Fibroblast of mammary gland (primary cell): ENCODE measurements around the gene CYLD.

Experiments
- DNase-seq: peaks from one replicate; pipeline ENCODE4 v3.0.0-alpha.2; 2010; ENCODE audit warnings: low read depth
- H3K4me3 ChIP-seq: 2 replicates; pipeline ENCODE4 v1.5.1; 2011; ENCODE audit warnings: low read depth, mild to moderate bottlenecking, low read length, moderate library complexity; ENCODE audit not compliant: control insufficient read depth
- TF ChIP-seq, protein P1 (sequence below): conservative IDR thresholded peaks from 2 replicates; pipeline ENCODE4 v1.5.1; 2011; ENCODE audit warnings: low read depth, low read length, inconsistent platforms; ENCODE audit not compliant: control insufficient read depth, insufficient read depth

Gene CYLD

DNA sequence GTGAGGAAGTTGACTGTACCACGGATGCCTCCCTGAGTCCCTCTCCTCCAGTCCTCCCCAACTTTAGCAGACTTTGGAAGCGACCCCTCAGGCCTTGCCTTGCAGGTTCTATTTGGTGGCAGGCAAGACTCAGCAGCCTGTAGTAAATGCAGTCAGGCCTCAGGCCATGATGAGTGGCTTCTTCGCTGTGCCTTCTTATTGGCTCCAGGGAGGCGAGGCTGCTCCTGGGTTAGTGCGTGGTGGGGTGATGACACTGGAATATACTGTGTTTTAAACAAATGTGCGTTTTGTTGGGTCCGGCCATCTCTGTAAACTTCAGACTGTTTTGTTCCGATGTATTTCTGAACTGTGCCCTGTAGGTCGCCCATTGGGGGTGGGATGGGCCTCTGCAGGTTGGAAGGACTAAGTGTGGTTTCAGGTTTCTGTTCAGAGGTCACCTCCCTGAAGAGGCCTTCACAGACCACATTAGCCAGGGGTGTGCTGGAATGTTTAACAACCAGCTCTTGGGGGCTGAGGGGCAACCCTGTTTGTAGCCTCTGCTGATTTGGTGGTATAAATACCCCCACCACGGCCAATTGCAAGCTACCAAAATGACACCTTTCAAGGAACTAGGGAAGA lies 62.5 kb downstream of the CYLD start:
- TF ChIP-seq, protein P1, sequence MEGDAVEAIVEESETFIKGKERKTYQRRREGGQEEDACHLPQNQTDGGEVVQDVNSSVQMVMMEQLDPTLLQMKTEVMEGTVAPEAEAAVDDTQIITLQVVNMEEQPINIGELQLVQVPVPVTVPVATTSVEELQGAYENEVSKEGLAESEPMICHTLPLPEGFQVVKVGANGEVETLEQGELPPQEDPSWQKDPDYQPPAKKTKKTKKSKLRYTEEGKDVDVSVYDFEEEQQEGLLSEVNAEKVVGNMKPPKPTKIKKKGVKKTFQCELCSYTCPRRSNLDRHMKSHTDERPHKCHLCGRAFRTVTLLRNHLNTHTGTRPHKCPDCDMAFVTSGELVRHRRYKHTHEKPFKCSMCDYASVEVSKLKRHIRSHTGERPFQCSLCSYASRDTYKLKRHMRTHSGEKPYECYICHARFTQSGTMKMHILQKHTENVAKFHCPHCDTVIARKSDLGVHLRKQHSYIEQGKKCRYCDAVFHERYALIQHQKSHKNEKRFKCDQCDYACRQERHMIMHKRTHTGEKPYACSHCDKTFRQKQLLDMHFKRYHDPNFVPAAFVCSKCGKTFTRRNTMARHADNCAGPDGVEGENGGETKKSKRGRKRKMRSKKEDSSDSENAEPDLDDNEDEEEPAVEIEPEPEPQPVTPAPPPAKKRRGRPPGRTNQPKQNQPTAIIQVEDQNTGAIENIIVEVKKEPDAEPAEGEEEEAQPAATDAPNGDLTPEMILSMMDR = no peak
- no peak overlapping the region for H3K4me3 ChIP-seq
- DNase-seq = no peak

GRCh38 chr16:50806099-50807062 lies 64.5 kb downstream of the CYLD start:
- TF ChIP-seq, protein P1 = peak; percentile 81
- peak overlapping the region; percentile 47 for H3K4me3 ChIP-seq
- DNase-seq = peak; percentile 89

DNA sequence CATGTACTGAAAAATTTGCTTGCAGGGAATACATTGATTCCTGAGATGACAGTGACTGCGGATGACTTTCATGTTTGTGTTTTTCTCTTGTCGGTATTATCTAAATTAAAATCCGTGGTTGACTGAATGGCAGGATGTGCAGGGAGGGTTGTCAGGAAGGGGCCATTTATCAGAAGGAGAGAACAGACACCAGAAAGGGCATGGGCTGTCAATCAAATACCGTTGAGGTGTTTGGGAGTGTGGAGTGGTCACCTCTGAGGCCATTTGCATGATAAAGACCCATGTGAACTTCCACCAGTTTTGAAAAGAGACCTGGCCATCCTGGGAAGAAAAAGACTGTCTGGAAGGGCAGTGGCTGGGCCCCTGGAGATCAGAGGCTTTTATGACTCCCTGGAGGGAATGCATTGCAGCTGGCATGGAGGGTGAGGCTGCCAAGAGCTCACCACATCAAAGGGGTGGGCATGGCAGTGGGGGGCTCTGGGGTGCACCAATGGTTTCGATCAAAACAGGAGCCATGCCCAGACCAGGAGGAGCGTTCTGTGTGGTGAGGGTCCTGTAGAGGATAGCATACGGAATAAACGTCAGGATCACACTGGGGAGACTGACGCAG lies 67.1 kb downstream of the CYLD start:
- no peak overlapping the region for H3K4me3 ChIP-seq
- TF ChIP-seq, protein P1 = no peak
- DNase-seq = no peak

- DNase-seq = no peak
- no peak overlapping the region for H3K4me3 ChIP-seq
- TF ChIP-seq, protein P1 = no peak
These were observed 67.7 kb downstream of the CYLD start for GRCh38 chr16:50809561-50809960.

- H3K4me3 ChIP-seq = no peak overlapping the region
- DNase-seq = no peak
- TF ChIP-seq, protein P1 = no peak
These were observed 68.5 kb downstream of the CYLD start for GRCh38 chr16:50810241-50810965.

DNA sequence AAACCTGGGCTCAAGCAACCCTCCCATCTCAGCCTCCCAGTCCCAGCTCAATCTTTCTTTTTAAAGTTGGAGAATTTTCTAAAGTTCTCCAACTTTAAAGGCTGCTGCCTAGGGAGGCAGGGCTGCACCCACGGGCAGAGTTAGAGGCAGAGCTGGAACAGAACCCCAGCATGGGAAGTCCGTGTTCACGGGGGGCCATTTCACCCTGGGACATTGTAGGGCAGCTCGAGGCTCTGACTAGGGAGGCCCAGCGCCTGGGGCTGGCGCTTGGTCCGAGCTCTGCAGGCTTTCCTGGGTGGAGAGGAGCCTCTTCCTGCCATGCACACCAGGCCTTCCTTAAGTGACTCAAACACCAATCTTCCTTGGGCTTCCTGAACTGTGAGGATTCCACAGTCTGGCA lies 70.2 kb downstream of the CYLD start:
- H3K4me3 ChIP-seq = no peak overlapping the region
- DNase-seq = no peak
- TF ChIP-seq, protein P1 = no peak
